ENCODE data around the gene MAPRE3. TPM values are rescaled to one million over a fixed set of nuclear protein-coding genes. Genes with fewer than 3 reads are reported as not detected.

The MAPRE3 gene
- total and polyA plus RNA-seq, 2 donors (not counting 3 experiments of a cell fraction or from before 2014, with no cell fraction given): 4.4 to 6.1 TPM

DNA sequence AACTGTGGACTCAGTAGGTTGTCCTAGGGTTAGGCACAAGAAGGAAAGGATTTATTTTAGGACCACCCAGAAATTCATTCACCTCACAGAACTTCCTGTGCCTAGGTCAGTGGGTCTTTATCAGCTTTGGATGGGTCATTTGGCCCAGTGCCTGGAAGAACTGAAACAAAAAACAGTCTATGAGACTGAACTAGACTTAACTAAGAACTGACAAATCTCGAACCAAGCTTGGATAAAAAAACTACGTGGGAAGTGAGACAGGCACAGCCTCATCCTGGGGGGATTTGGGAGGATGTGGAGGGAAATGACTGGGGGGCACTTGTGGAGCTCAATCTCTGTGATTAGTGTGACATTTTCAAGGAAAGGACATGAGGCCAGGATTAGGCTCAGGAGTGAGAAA is 103.3 kb downstream of the MAPRE3 start:
- FAIRE-seq: no peak
- no peak for DNase-seq (ENCODE audit: low read depth, low spot score)
- no TSS peak for BruUV-seq (replicated peaks)
- peaks cover 25% of the 10 kb centered on the region for H3K79me2 ChIP-seq (ENCODE audit: control insufficient read depth, insufficient read depth, low read length)
- H3K4me3 ChIP-seq (replicated peaks in 1 of 3; ENCODE audit: insufficient read depth in 1 of 3, low read depth in 1 of 3, low read length in 3 of 3): no peak overlapping the region
- no peak overlapping the region for H3K4me2 ChIP-seq (ENCODE audit: insufficient read depth, low read length)
- no peaks in the 10 kb centered on the region for H3K9me3 ChIP-seq (replicated peaks; ENCODE audit: control insufficient read depth, insufficient read depth, low read length)
- H3K36me3 ChIP-seq (ENCODE audit: control insufficient read depth in 2 of 2, extremely low read depth in 1 of 2, insufficient read depth in 2 of 2, low read length in 2 of 2): peaks cover 5 to 6% of the 10 kb centered on the region in 2 experiments
- H3K27ac ChIP-seq (ENCODE audit: insufficient read depth, low read depth, low read length): no peak overlapping the region
- no peaks in the 10 kb centered on the region for H4K20me1 ChIP-seq (replicated peaks; ENCODE audit: control insufficient read depth, extremely low read depth, insufficient read depth, low read length)
- TF ChIP-seq EZH2 (IDR thresholded peaks at IDR 0.05; ENCODE audit: borderline replicate concordance, low read depth, low read length, severe bottlenecking) (no peak), POLR2A (IDR thresholded peaks at IDR 0.05; ENCODE audit: low read depth, low read length) (no peak), MYC (IDR thresholded peaks at IDR 0.05; ENCODE audit: low read depth, low read length) (no peak), POLR2AphosphoS5 (IDR thresholded peaks at IDR 0.05; ENCODE audit: insufficient read depth, low read depth, low read length) (no peak), FOS (IDR thresholded peaks at IDR 0.05; ENCODE audit: borderline replicate concordance, insufficient read depth, low read length) (no peak), GATA2 (IDR thresholded peaks at IDR 0.05; ENCODE audit: insufficient read depth, insufficient read length, low read depth, low read length) (no peak), JUN (IDR thresholded peaks at IDR 0.05; ENCODE audit: borderline replicate concordance, insufficient read depth, insufficient read length, low read depth) (no peak)
- TF ChIP-seq, protein P1, sequence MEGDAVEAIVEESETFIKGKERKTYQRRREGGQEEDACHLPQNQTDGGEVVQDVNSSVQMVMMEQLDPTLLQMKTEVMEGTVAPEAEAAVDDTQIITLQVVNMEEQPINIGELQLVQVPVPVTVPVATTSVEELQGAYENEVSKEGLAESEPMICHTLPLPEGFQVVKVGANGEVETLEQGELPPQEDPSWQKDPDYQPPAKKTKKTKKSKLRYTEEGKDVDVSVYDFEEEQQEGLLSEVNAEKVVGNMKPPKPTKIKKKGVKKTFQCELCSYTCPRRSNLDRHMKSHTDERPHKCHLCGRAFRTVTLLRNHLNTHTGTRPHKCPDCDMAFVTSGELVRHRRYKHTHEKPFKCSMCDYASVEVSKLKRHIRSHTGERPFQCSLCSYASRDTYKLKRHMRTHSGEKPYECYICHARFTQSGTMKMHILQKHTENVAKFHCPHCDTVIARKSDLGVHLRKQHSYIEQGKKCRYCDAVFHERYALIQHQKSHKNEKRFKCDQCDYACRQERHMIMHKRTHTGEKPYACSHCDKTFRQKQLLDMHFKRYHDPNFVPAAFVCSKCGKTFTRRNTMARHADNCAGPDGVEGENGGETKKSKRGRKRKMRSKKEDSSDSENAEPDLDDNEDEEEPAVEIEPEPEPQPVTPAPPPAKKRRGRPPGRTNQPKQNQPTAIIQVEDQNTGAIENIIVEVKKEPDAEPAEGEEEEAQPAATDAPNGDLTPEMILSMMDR (IDR thresholded peaks at IDR 0.05; ENCODE audit: extremely low read depth in 1 of 2, insufficient read depth in 1 of 2, low read depth in 1 of 2, low read length in 2 of 2): no peak
- TF ChIP-seq, protein P2, sequence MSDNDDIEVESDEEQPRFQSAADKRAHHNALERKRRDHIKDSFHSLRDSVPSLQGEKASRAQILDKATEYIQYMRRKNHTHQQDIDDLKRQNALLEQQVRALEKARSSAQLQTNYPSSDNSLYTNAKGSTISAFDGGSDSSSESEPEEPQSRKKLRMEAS (IDR thresholded peaks at IDR 0.05; ENCODE audit: insufficient read depth, insufficient read length): no peak
- peaks cover 17% of the 10 kb centered on the region for H3K4me1 ChIP-seq (ENCODE audit: control insufficient read depth, extremely low read depth, insufficient read depth, low read length)
- H3K27me3 ChIP-seq (ENCODE audit: control insufficient read depth in 2 of 2, insufficient read depth in 2 of 2, low read length in 2 of 2): no peaks in the 10 kb centered on the region
- dilution Hi-C loops (cut with MboI; ENCODE audit: extremely low pct_ligation_motif_present, low sequenced_read_pairs): no loop called here
- CTCF ChIA-PET: interaction anchor here (0.9 kb wide), 1 partner anchor 10 kb away, joined by 3 read pairs; no protein-coding TSS in a partner anchor
- POLR2A ChIA-PET: interaction anchor here (1.2 kb wide), 1 partner anchor 23 kb away, joined by 4 read pairs; the partner anchor contains the start of gene AGBL5
- H2AFZ ChIP-seq (ENCODE audit: low read depth, low read length): no peak overlapping the region
- H3K9me1 ChIP-seq (replicated peaks; ENCODE audit: control insufficient read depth, extremely low read depth, insufficient read depth, low read length): no peaks in the 10 kb centered on the region
- no peak overlapping the region for H3K9ac ChIP-seq (replicated peaks; ENCODE audit: extremely low read depth, insufficient read depth, low read length)
- intact Hi-C loops (cut with micrococcal nuclease): loop anchor here (2.0 kb wide), 1 partner anchor 225 kb away; the partner anchor contains the start of gene DPYSL5

Measured in endothelial cell of umbilical vein (primary cell).